PC-9 (cell line): ENCODE data around the gene MRPL28. TPM values are rescaled to one million over a fixed set of nuclear protein-coding genes. Genes with fewer than 3 reads are reported as not detected.

Experiments
- BruUV-seq: library from RNA; stranded (reverse); fragments of 400-500 nt; replicated peaks from 2 replicates; lab custom pipeline; 2021; lab: Mats Ljungman, UMichigan
- CTCF ChIA-PET: fragments of 300-600 bp; sonication (Branson Sonifier 250); formaldehyde crosslinking; loops from one replicate; lab custom pipeline; 2022; ENCODE audit warnings: antibody characterized with exemption; lab: Charles Lee
- POLR2A ChIA-PET: fragments of 300-600 bp; sonication (Branson Sonifier 250); formaldehyde crosslinking; loops from one replicate; lab custom pipeline; 2022; ENCODE audit warnings: antibody characterized with exemption; ENCODE audit not compliant: unreplicated experiment; lab: Charles Lee
- DNase-seq, 2 experiments: peaks; one replicate each; pipeline versions ENCODE4 v3.0.0 to v3.0.0-alpha.2; 2015 to 2022; ENCODE audit warnings: mixed read lengths in 1 of 2
- H2AFZ ChIP-seq: fragments of 200-600 bp; sonication (generic); 2 replicates; pipeline ENCODE4 v1.8.1; 2017; ENCODE audit warnings: antibody characterized with exemption
- H3F3A ChIP-seq: fragments of 200-600 bp; sonication (generic); 2 replicates; pipeline ENCODE4 v1.8.1; 2017; ENCODE audit warnings: antibody characterized with exemption, mild to moderate bottlenecking, low read depth; ENCODE audit not compliant: insufficient read depth
- H3K27ac ChIP-seq: fragments of 200-600 bp; sonication (generic); 2 replicates; pipeline ENCODE4 v1.6.1; 2016; ENCODE audit warnings: mixed run types
- H3K27me3 ChIP-seq: fragments of 200-600 bp; sonication (generic); 2 replicates; pipeline ENCODE4 v1.6.1; 2016; ENCODE audit warnings: low read depth, mixed run types; ENCODE audit not compliant: insufficient read depth
- H3K36me3 ChIP-seq: fragments of 200-600 bp; sonication (generic); 2 replicates; pipeline ENCODE4 v1.6.1; 2016; ENCODE audit warnings: low read depth, mixed run types
- H3K4me1 ChIP-seq: fragments of 200-600 bp; sonication (generic); replicated peaks from 2 replicates; pipeline ENCODE4 v1.6.1; 2016; ENCODE audit warnings: mixed run types; ENCODE audit not compliant: insufficient read depth
- H3K4me2 ChIP-seq: fragments of 200-600 bp; sonication (generic); 2 replicates; pipeline ENCODE4 v1.6.1; 2017; ENCODE audit warnings: mixed run types
- H3K4me3 ChIP-seq: fragments of 200-600 bp; sonication (generic); 2 replicates; pipeline ENCODE4 v1.6.1; 2016; ENCODE audit warnings: mixed run types
- H3K79me2 ChIP-seq: fragments of 200-600 bp; sonication (generic); 2 replicates; pipeline ENCODE4 v1.6.1; 2017; ENCODE audit warnings: low read depth, mixed run types
- H3K9me2 ChIP-seq: fragments of 200-600 bp; sonication (generic); 2 replicates; pipeline ENCODE4 v1.8.1; 2017; ENCODE audit warnings: mild to moderate bottlenecking; ENCODE audit not compliant: insufficient read depth
- H3K9me3 ChIP-seq: fragments of 200-600 bp; sonication (generic); 2 replicates; pipeline ENCODE4 v1.8.1; 2016; ENCODE audit warnings: low read depth; ENCODE audit not compliant: insufficient read depth
- H4K20me1 ChIP-seq: fragments of 200-600 bp; sonication (generic); 2 replicates; pipeline ENCODE4 v1.8.1; 2017; ENCODE audit not compliant: insufficient read depth
- EZH2 ChIP-seq: fragments of 200-600 bp; sonication (generic); IDR thresholded peaks from 2 replicates; pipeline ENCODE4 v1.8.0; 2017; ENCODE audit warnings: antibody characterized with exemption, low read depth
- intact Hi-C: fragments of 100-400 bp; cut with micrococcal nuclease; formaldehyde crosslinking; loops from one replicate; pipeline ENCODE4 v1.10.0; 2022; ENCODE audit not compliant: unreplicated experiment
- total RNA-seq: library from RNA; stranded (reverse); gene quantifications from 2 replicates; pipeline ENCODE4 v1.2.3, GENCODE V29; 2021
- TF ChIP-seq, protein P1 (sequence below): fragments of 200-600 bp; sonication (generic); conservative IDR thresholded peaks from 2 replicates; pipeline ENCODE4 v1.6.1; 2017; ENCODE audit warnings: mixed run types, antibody characterized with exemption, mild to moderate bottlenecking, moderate library complexity

MRPL28 gene
- total RNA-seq, 1 experiment from 2014 or later: 150 TPM

DNA sequence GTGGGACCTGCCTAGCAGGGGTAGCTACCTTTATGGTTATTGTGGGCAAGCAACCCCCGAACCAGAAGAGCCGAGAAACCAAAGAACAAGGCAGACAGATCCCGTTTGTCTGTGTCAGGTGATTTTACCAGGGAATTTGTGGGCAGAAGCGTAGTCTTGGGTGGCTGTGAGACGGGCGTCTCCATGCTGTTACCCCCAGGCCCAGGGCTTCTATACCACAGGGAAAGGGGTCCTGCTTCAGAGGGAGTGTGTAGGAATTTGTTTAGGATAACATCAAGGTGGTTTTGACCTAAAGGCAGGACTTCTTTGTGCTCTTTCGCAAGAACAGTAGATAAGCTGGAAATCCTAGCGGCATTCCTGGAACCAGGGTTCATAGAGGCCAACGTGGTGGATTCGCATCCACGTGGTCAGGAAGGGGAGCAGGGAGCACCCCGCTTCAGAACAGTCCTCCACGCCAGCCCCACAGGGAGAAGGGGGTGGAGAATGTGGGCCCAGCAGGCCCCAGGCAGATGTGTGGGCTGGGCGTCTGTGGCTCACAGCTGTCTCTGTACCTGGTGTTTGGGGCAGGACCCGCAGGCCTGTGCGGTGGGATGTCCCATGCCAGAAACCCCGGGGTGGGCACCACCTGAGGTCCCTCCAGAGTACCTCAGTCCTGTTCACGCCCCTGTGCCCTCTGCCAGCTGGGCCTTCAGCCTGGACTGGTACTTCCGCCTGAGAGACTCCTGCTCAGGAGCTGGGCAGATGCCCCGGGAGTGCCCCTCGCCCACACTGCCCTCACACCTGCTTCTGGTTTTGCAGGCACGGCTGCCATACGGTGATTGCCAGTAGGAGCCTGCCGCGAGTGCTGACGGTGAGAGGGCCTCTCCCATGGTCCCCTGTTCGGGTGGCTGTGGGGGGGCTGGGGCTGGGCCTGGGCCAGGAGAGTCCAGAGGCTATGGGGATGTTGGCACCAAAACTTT lies 35.5 kb upstream of the MRPL28 start:
- peaks cover 22% of the 10 kb centered on the region; the same call in 1 of the 2 replicates for H3F3A ChIP-seq
- DNase-seq: no peak
- H3K9me3 ChIP-seq: no peaks in the 10 kb centered on the region
- H3K4me1 ChIP-seq: peaks cover 4% of the 10 kb centered on the region; the same call in 1 of the 2 replicates
- POLR2A ChIA-PET: interaction anchor here (0.6 to 0.7 kb wide), 3 partner anchors 22 to 309 kb away, joined by 4 to 7 read pairs (median 5); no protein-coding TSS in a partner anchor
- peaks cover 9% of the 10 kb centered on the region; the same call in 1 of the 2 replicates for H3K79me2 ChIP-seq
- no TSS peak for BruUV-seq
- H3K4me3 ChIP-seq: no peak overlapping the region
- no peaks in the 10 kb centered on the region for H3K9me2 ChIP-seq
- CTCF ChIA-PET: no interaction called here
- no peak overlapping the region for H3K27ac ChIP-seq
- H2AFZ ChIP-seq: no peak overlapping the region
- H3K27me3 ChIP-seq: no peaks in the 10 kb centered on the region
- TF ChIP-seq EZH2: no peak
- TF ChIP-seq, protein P1, sequence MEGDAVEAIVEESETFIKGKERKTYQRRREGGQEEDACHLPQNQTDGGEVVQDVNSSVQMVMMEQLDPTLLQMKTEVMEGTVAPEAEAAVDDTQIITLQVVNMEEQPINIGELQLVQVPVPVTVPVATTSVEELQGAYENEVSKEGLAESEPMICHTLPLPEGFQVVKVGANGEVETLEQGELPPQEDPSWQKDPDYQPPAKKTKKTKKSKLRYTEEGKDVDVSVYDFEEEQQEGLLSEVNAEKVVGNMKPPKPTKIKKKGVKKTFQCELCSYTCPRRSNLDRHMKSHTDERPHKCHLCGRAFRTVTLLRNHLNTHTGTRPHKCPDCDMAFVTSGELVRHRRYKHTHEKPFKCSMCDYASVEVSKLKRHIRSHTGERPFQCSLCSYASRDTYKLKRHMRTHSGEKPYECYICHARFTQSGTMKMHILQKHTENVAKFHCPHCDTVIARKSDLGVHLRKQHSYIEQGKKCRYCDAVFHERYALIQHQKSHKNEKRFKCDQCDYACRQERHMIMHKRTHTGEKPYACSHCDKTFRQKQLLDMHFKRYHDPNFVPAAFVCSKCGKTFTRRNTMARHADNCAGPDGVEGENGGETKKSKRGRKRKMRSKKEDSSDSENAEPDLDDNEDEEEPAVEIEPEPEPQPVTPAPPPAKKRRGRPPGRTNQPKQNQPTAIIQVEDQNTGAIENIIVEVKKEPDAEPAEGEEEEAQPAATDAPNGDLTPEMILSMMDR: no peak
- no peak overlapping the region for H3K4me2 ChIP-seq
- no peaks in the 10 kb centered on the region for H4K20me1 ChIP-seq
- H3K36me3 ChIP-seq: no peaks in the 10 kb centered on the region; the same call in 1 of the 2 replicates
- intact Hi-C loops: no loop called here

DNA sequence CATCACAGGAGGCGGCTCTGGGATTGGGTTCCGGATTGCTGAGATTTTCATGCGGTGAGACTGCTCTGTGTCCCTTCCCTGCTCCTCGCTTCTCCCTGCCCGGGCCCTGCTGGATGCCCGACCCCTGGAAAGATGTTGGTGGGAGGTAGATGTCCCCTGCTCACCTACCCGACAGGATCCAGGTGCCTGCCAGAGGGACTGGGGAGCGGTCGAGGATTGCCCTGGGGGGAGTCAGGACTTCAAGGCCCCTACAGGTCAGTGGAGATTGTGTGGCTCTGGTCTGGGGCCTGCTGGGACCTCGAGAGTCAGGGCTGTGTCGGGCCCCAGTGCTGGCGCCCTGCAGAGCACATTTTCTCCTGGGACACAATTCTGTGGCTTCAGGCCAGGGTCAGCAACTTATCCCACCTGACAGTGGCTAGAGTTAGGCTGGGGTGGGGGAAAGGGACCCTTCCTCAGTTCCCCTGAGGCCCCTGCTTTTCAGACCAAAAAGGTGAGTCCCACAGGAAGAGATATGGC lies 34.7 kb upstream of the MRPL28 start:
- Histone ChIP-seq H3K79me2 (peaks cover 9% of the 10 kb centered on the region; the same call in 1 of the 2 replicates), H3K9me3 (no peaks in the 10 kb centered on the region), H3F3A (peaks cover 30% of the 10 kb centered on the region; the same call in 1 of the 2 replicates), H3K4me3 (no peak overlapping the region), H2AFZ (no peak overlapping the region), H3K27ac (no peak overlapping the region), H3K4me1 (peaks cover 12% of the 10 kb centered on the region), H3K27me3 (no peaks in the 10 kb centered on the region), H4K20me1 (no peaks in the 10 kb centered on the region), H3K4me2 (no peak overlapping the region), H3K9me2 (no peaks in the 10 kb centered on the region), H3K36me3 (no peaks in the 10 kb centered on the region; the same call in 1 of the 2 replicates)
- BruUV-seq: no TSS peak
- intact Hi-C loops: no loop called here
- TF ChIP-seq, protein P1: no peak
- no peak for TF ChIP-seq EZH2
- no peak for DNase-seq
- CTCF ChIA-PET: no interaction called here
- POLR2A ChIA-PET: interaction anchor here (0.7 kb wide), 1 partner anchor 23 kb away, joined by 4 read pairs; no protein-coding TSS in a partner anchor
